GM21786 (cell line): Measurements from ENCODE around the gene VAMP4.

ENCODE experiments used
- ATAC-seq: cut with Tn5 transposase; IDR thresholded peaks from one replicate; pipeline ENCODE4 v1.9.1; 2021; ENCODE audit not compliant: unreplicated experiment

VAMP4 gene, protein sequence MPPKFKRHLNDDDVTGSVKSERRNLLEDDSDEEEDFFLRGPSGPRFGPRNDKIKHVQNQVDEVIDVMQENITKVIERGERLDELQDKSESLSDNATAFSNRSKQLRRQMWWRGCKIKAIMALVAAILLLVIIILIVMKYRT

GRCh38 chr1:171741872-171742576, at the start of gene VAMP4:
Gene VAMP4 (minus strand): TSS chr1:171742065. CDS start chr1:171738414, 3,651 bp downstream.
- ATAC-seq = peak; percentile 88

DNA sequence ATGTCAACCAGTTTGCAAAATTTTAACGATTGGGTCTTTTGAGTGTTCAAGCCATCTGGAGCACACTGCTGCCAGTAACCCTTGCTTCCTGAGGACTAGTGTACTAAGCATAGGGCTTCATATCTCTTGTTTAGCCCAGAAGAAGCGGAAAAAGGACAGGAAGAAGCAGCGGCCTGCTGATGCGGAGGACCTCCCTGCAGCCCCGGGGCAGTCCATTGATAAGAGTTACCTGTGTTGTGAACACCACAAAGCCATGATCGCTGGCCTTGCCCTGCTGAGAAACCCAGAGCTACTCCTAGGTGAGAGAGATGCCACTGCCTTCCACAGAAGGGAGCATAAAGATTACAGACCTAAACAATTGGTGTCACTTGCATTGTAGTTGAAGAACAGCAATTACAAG, 48.5 kb upstream of the VAMP4 start:
- ATAC-seq = no peak

- no peak for ATAC-seq
Measured at GRCh38 chr1:171788696-171789095, 46.8 kb upstream of the VAMP4 start.

DNA sequence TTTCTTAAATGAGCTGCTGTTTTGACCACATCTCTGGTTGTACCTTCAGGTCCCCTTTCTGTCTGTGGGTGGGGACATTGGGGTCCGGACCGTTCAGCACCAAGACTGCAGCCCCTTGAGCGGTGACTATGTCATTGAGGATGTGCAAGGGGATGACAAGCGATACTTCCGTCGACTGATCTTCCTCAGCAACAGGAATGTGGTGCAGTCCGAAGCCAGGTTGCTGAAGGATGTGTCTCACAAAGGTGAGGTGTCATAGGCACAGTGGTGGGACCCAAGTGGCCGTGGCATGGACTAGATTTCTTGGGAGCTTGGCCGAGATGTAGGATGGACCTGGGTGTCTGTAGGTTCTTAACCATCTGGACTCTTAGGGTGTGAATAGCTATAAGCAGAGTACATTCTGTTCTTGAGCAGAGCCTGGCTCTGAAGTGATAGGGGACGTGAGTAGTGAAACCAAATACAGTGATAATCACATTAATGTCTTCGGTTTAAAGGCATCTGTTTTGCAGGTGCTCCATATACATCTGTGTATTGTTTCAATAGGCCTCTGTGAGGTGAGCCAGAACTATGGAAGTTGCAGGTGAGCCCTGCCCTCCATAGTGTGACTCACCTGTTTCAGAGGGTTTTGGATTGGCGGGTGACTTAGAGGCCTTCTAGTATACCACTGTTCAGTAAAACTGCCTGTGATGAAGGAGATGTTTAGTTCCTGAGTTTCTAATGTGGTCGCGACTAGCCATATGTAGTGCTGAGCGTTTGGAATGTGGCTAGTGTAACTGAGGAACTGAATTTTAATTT, 46.0 kb upstream of the VAMP4 start:
- ATAC-seq = no peak

- ATAC-seq = no peak
Measured at GRCh38 chr1:171786534-171786933, 44.7 kb upstream of the VAMP4 start.

- ATAC-seq = no peak
Measured at GRCh38 chr1:171785766-171786165, 43.9 kb upstream of the VAMP4 start.

DNA sequence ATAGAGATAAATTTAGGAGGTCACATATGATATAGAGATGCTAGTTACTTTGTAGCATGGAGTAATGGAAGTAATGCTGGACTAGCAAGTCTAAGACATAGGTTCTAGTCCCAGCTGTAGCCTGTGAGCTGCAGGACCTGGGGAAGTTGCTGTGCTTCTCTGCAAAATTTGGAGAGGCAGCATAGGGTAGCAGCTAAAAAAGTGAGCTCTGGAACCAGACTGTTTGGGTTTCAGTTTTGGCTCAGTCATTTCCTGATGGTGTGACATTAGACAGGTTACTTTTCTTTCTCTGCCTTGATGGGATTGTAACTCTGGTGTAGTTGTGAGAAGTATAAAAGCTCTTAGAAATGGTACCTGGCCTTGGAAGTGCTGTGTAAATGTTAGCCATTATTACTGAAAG, 42.9 kb upstream of the VAMP4 start:
- peak; percentile 21 for ATAC-seq

GRCh38 chr1:171783816-171784530, 42.1 kb upstream of the VAMP4 start:
- no peak for ATAC-seq

- peak; percentile 98 for ATAC-seq
Measured at GRCh38 chr1:171781176-171781875, 39.5 kb upstream of the VAMP4 start, which contains the start of gene METTL13. Gene METTL13 (plus strand): TSS chr1:171781660. CDS start chr1:171781968, 308 bp downstream.

GRCh38 chr1:171780583-171781175, 38.8 kb upstream of the VAMP4 start:
- no peak for ATAC-seq

DNA sequence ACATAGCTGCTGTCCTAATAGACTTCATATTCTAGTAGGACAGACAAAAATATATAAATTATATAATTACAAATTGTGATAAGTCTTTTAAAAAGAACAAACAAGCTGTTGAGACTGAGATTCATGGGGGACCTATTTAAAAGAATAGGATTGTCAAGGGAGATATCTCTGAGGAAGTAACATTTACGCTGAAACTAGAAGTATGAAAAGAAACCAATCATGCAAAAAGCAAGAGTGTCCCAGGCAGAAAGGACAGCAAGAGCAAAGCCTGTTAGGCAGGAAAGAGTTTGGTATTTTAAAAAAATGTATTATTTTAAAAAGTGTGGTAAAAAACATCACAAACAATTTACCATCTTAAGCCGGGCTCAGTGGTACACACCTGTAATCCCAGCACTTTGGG, 30.4 kb upstream of the VAMP4 start:
- no peak for ATAC-seq

GRCh38 chr1:171769754-171770153, 27.9 kb upstream of the VAMP4 start:
- no peak for ATAC-seq

GRCh38 chr1:171769171-171769570, 27.3 kb upstream of the VAMP4 start:
- no peak for ATAC-seq

DNA sequence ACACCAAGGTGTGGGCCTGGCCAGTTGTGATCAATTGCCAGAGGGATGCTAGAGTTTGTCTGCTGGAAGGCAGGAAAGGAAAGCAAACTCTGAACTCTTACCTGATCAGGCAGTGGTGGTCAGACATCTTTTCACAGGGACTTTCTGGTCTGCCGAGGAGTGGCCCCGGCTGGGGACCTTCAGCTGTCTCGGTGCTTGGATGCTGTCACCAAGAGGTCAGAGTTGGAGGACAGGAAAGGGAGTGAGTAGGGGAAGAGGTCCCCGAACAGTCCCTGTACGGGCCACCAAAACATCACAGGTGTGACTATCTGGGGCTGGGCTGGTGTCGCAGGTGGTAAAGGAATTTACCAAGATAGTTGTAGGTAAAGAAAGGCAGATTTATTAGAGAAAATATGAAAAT, 21.9 kb upstream of the VAMP4 start:
- no peak for ATAC-seq

DNA sequence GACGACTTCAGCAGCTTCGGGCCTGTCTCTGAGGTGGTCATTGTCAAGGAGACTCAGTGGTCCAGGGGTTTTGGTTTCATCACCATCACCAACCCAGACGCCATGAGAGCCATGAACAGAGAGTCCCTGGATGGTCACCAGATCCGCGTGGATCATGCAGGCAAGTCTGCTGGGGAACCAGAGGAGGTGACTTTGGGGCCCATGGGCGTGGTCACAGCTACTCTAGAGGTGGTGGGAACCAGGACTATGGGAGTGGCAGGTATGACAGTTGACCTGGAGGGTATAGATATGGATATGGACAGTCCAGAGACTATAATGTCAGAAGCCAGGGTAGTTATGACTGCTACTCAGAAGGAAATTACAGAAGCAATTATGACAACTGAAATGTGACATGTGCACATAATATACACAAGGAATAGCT, 20.3 kb upstream of the VAMP4 start:
- no peak for ATAC-seq

GRCh38 chr1:171758011-171758410, 16.1 kb upstream of the VAMP4 start:
- ATAC-seq = no peak

DNA sequence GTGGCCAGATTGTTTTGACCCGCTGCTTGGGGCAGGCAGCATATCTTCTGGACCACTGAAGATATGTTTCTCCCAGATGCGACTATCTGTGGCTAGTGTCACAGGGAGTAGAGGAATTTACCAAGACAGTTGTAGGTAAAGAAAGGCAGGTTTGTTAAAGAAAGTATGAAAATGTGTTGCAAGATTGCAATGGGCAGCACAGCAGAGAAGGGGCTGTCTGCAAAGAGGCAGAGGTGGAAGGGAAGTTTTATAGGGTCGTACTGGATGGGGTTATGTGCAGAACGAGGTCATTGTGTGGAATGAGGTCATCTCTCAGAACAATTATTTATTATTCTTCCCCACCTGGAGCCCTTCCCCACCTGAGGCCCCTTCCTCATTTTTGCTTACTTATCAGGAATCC, 15.0 kb upstream of the VAMP4 start:
- no peak for ATAC-seq

GRCh38 chr1:171754971-171755370, 13.1 kb upstream of the VAMP4 start:
- no peak for ATAC-seq

GRCh38 chr1:171754353-171754705, 12.5 kb upstream of the VAMP4 start:
- no peak for ATAC-seq

DNA sequence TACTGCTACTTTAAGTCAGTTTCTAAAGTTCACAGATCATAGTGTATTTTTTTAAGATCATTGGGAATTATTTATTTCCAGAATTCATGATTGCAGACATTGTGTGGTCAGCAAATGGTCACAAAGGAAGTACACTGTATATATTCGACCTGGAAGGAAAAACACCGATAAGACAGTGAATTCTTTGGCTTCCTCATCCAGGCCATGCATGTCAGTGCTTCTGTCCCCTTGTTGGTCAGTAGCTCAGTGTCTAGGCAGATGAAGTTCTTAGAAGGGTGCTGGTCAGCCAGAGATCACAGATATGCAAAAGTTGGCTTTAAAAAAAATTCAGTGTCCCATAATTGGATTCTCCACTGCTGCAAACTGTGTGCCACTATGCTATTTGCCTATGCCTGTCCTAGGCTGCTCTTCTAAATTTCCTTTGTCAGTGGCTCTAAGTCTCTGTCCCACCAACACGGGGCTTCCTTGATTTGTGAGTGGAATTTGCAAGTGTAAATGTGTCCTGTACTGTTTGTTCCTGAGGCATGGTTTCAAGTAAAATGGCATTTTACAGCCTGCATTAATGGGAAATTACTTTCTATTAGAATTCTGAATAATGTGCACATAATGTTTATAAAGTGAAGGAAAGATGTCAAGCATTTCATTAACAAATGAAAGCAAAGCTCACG, 12.0 kb upstream of the VAMP4 start:
- no peak for ATAC-seq
